Measurements from ENCODE around the gene SAMD9L. TPM values are rescaled to one million over a fixed set of nuclear protein-coding genes. Genes with fewer than 3 reads are reported as not detected.

Gene SAMD9L
- total RNA-seq, 1 experiment from 2014 or later: not detected

DNA sequence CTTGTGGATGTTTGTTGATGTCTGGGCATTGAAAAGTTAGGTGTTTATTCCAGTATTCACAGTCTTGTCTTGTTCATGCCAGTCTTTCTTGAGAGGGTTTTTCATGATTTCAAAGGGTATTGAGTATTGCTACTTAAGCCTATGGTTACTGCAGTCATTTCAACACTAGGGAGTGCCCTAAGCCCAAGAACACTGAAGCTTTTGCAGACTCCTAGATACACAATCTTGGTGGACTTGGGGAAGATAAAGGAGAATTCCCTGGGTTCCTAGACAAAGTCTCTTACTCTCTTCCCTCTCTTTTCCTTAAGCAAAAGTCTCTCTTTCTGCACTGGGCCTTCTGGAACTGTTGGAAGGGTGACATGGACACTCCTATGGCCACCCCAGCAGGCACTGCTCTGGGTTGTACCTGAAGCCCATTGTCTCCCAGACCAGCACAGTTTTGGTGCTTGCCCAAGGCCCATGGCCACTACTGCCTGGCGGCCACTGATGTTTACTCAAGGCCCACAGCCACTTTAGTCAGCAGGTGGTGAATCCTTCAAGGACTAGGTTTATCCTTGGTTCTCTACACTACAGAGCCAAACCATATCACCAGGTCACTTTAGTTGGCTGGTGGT, 55.3 kb downstream of the SAMD9L start:
- no peak overlapping the region for H4K8ac ChIP-seq (replicated peaks; ENCODE audit: insufficient read length, low read depth, low read length)
- no peak overlapping the region for H3K27ac ChIP-seq (ENCODE audit: insufficient read length, low read depth, low read length)
- no peak overlapping the region for H3K56ac ChIP-seq (ENCODE audit: insufficient read length, low read depth, low read length)
- Mint-ChIP-seq H3K27ac (no peak overlapping the region; a peak in 1 of 7 replicates), H3K4me3 (no peak overlapping the region), H3K36me3 (ENCODE audit: insufficient read depth in 1 of 3, low read depth in 3 of 3) (no peaks in the 10 kb centered on the region), H3K9me3 (no peaks in the 10 kb centered on the region), H3K4me1 (no peaks in the 10 kb centered on the region), H3K27me3 (ENCODE audit: low read depth) (peaks cover 13% of the 10 kb centered on the region)
- no peak overlapping the region for H3K18ac ChIP-seq (ENCODE audit: insufficient read length, low read depth, low read length)
- no peak overlapping the region for H3K4ac ChIP-seq (ENCODE audit: low read depth, low read length)
- no peak for DNase-seq
- no peak overlapping the region for H2BK20ac ChIP-seq (ENCODE audit: low read depth, low read length, poor library complexity, severe bottlenecking)
- H3K9me3 ChIP-seq (ENCODE audit: control insufficient read depth, low read depth, low read length): no peaks in the 10 kb centered on the region
- H3K27me3 ChIP-seq (ENCODE audit: insufficient read depth, low read length): no peaks in the 10 kb centered on the region
- whole genome bisulfite sequencing (ENCODE audit: extremely low coverage, insufficient read length, low lambda C conversion rate): no CpG with 5 or more reads among the region's 1 CpG
- H3K79me1 ChIP-seq (ENCODE audit: insufficient read depth, low read depth, low read length, poor library complexity, severe bottlenecking): no peaks in the 10 kb centered on the region
- H2BK5ac ChIP-seq (ENCODE audit: insufficient read length, low read length): no peak overlapping the region
- H3K23me2 ChIP-seq (ENCODE audit: insufficient read length, low read depth, low read length, poor library complexity, severe bottlenecking): no peaks in the 10 kb centered on the region
- H2BK12ac ChIP-seq (ENCODE audit: insufficient read length, low read depth, low read length): no peak overlapping the region
- no peak overlapping the region for H3T11ph ChIP-seq (ENCODE audit: low read length)
- peak overlapping the region; percentile 49 for H2AFZ ChIP-seq (ENCODE audit: low read length)
- H3K4me2 ChIP-seq (ENCODE audit: insufficient read depth, insufficient read length, low read length): no peak overlapping the region
- no peak overlapping the region for H2AK5ac ChIP-seq (ENCODE audit: insufficient read length, low read length)
- TF ChIP-seq, protein P1, sequence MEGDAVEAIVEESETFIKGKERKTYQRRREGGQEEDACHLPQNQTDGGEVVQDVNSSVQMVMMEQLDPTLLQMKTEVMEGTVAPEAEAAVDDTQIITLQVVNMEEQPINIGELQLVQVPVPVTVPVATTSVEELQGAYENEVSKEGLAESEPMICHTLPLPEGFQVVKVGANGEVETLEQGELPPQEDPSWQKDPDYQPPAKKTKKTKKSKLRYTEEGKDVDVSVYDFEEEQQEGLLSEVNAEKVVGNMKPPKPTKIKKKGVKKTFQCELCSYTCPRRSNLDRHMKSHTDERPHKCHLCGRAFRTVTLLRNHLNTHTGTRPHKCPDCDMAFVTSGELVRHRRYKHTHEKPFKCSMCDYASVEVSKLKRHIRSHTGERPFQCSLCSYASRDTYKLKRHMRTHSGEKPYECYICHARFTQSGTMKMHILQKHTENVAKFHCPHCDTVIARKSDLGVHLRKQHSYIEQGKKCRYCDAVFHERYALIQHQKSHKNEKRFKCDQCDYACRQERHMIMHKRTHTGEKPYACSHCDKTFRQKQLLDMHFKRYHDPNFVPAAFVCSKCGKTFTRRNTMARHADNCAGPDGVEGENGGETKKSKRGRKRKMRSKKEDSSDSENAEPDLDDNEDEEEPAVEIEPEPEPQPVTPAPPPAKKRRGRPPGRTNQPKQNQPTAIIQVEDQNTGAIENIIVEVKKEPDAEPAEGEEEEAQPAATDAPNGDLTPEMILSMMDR (conservative IDR thresholded peaks at IDR 0.05): peak; percentile 72
- no peaks in the 10 kb centered on the region for H3K4me1 ChIP-seq (ENCODE audit: insufficient read depth, low read length)
- no peak overlapping the region for H2BK120ac ChIP-seq (ENCODE audit: low read depth, low read length, poor library complexity, severe bottlenecking)
- H3K9ac ChIP-seq (ENCODE audit: extremely low read depth, insufficient read length, low read length): no peak overlapping the region
- no peak overlapping the region for H4K5ac ChIP-seq (ENCODE audit: insufficient read length, low read depth, low read length)
- H4K20me1 ChIP-seq (ENCODE audit: control insufficient read depth, insufficient read depth, insufficient read length): no peaks in the 10 kb centered on the region
- no peak overlapping the region for H4K91ac ChIP-seq (ENCODE audit: insufficient read length, low read depth, low read length)
- H3K79me2 ChIP-seq (ENCODE audit: insufficient read depth, low read length): no peaks in the 10 kb centered on the region
- no peak overlapping the region for H3K23ac ChIP-seq (ENCODE audit: insufficient read length, low read depth, low read length)
- H3K14ac ChIP-seq (ENCODE audit: insufficient read depth, low read length): no peak overlapping the region
- no peak overlapping the region for H2BK15ac ChIP-seq (ENCODE audit: low read depth, low read length)

Other genes with a start within 250 kb of the SAMD9L start
- 0.07 TPM in 1 of 2 replicates, not detected in the other for gene SAMD9, start 30.4 kb downstream of the SAMD9L start, total RNA-seq (2021)
- gene HEPACAM2, start 78.1 kb upstream of the SAMD9L start, total RNA-seq (2021): not detected in 2 replicates
- 9.5 and 13.6 TPM in 2 replicates for gene VPS50, start 84.0 kb upstream of the SAMD9L start, total RNA-seq (2021)